GM21723 (cell line): ENCODE data around the gene HMGB3.
"Not testable (repeated sequence)": the region's sequence is repeated elsewhere in the genome, so short reads cannot be mapped to it uniquely, and the experiment has no call there.

Experiments
- ATAC-seq: cut with Tn5 transposase; IDR thresholded peaks from one replicate; pipeline ENCODE4 v1.9.1; 2021; ENCODE audit warnings: mild to moderate bottlenecking, moderate library complexity; ENCODE audit not compliant: unreplicated experiment

Gene HMGB3

DNA sequence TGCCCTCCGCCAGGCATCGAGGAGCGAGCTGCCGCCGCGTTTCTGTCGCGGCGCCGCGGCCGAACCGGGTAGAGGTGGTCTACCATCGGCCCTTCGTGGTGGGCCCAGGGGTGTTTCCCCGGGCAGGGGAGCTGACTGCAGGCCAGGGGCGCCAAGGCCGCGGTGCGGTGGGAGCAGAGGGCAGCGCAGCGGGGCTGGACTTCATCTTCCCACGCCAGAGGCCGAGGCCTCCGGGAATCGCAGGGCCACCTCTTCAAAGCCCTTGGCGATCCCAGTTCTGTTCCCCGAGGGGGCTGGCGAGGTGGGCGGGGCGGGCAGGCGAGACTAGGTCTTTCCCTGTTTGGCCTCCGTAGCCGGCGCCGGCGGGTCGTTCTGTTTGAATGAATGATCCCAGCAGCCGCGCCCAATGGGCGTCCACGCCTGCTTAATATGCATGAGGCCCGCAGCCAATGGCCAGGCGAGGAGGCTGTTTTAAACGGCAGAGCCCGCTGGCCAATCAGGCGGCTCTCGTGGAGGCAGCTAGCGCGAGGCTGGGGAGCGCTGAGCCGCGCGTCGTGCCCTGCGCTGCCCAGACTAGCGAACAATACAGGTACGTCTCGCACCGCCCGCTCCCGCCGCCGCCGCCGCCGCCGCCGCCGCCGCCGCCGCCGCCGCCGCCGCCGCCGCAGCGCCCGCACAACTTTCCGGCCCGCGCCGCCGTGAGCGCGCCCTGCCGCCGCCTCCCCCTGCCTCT is at the start of gene HMGB3:
HMGB3 (plus strand) TSS at position 548 of the 733 bp plus-strand sequence. CDS start 2,265 bp downstream, outside the sequence.
- ATAC-seq = peak; percentile 95

- ATAC-seq = no peak
Measured at GRCh38 chrX:150933945-150934350, 49.2 kb upstream of the HMGB3 start.

- ATAC-seq = no peak
Measured at GRCh38 chrX:150934453-150934852, 48.7 kb upstream of the HMGB3 start.

DNA sequence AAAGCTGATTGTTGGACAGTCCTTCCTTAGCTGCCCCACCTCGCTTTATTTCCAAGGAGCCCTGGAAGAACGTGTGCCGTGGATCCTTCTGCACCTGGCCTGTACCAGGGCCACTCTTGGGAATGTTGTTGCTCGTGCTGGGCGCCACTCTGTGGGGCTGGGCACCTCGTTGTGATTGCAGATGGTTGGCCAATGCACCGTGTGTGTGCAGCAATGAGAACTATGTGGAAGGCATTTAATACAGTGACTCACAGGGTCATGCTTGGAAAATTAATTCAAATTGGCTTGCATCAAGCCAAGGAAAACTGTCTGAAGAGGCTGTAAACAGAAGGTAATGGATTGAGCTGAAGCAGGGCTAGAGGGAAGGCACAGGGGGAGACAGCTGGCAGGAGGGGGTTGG is 47.7 kb upstream of the HMGB3 start:
- ATAC-seq = no peak

- no peak for ATAC-seq
Measured at GRCh38 chrX:150936556-150936955, 46.6 kb upstream of the HMGB3 start.

GRCh38 chrX:150940844-150941495 is 42.2 kb upstream of the HMGB3 start:
- no peak for ATAC-seq

DNA sequence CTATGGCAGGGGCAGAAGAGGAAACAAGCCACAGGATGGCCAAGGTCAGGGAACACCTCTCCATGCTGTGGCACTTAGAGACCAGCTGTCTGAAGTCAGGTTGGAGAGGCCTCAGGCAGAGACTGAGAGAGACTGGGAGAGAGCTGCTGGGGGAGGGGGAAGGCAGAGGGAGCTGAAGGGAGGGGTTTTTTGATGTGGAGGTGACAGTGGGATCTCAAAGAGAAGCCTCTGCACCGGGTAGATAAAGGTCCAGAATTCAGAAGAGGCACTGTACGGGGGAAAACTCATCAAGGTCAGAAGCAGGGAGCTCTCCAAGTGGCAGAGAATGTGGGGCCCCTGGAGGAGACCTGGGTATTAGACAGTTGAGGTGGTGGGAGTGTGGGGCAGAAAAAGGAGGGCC is 41.6 kb upstream of the HMGB3 start:
- no peak for ATAC-seq

DNA sequence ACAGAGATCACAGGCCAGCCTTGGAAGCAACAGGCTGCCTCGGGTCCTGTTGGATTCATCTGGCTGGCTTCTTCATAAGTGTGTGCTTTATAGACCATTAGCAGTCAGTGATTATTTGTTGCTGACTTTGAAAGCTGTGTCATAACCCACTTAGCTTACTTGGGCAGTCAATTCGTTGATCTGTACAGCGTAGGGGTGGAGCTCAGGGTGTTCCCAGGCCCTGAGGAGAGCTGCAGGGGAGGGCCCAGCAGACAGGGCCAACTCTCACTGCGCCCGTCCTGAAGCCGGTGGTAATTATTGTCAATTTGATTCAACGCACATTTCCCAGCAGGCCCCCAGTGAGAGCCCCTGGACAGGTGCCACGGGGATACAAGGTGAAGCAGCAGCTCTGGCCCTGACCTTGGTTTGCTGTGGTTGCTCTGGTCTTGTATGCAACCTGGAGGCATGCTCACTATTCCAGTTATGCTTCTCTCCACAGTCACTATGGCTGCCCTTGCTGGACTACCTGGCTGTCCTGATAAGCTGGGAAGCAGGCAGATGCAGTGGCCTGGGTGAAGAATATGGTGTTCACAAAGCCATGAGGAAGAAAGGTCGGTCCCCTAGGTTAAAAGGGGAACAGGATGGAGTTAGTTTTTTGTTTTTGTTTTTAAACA is 40.1 kb upstream of the HMGB3 start:
- ATAC-seq = no peak

GRCh38 chrX:150944233-150944632 is 38.9 kb upstream of the HMGB3 start:
- ATAC-seq = no peak

DNA sequence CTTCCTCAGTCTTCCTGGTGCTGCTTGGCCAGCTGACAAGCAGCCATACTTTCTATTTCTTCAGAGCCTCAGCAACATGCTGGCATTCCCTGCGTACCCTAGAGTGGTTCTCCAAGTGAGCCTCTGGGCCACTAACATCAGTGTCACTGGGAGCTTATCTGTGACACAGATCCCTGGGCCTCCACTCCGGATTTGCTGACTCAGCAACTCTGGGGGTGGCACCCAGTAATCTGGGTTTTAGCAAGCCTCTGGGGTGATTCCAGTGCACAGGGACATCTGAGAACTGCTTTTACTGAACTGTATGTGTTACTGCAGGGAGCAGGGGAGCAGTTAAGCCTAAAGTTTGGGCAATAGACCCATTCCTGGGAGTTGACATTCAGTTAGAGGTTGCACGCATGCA is 28.2 kb upstream of the HMGB3 start:
- no peak for ATAC-seq

DNA sequence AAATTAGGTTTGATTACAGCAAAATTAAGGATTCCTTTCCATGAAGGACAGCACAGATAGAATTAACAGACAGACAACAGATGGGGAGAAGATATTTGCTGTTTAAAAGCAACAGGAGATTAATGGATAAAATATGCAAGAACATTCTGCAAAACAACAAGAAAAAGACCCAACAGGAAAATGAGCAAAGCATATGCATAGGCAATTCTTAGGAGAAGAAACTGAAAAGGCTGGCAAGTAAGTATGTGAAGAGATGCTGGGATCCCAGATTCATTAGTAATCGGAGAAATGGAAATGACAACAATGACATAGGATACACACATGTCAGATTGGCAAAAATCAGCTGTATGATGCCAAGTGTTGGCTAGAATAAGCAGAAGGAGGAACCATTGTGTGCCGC is 27.5 kb upstream of the HMGB3 start:
- ATAC-seq = no peak

DNA sequence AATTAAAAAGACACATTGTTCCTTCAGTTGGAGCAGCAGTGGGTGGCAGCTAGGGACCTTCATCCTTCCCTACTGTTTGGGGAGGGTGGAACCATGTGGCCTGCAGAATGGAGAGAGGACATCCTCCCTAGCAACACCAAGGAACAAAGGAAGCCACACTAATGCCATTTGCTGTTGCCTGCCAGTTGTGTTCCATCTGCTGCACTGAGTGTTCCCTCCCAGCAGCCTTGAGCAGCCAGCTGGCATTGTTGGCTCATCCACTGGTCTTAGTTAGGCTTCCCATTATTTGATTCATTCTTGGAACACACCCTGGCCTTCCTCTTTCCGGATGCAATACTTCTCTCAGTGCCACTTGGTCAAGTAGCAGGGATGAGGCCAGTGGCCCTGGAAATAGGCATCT is 25.0 kb upstream of the HMGB3 start:
- no peak for ATAC-seq

DNA sequence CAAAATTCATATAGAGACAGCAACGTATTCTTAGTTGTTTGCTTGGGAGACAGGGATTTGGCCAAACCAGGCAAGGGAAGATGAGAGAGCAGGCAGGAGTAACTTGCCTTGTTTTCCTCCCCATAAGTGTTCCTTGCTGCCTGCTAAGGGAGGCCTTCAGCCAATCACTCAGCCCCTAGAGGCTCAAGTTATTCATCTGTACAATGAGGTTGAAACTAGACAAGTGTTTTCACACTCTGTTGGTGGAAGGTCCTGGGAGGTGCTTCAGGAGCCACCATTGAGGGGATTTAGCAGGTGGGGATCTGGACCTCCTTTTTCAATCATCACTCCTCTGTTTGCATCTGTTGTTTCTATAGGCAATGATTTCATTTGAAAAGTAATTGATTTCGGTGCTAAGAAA is 23.6 kb upstream of the HMGB3 start:
- no peak for ATAC-seq

GRCh38 chrX:150961631-150962030 is 21.5 kb upstream of the HMGB3 start:
- no peak for ATAC-seq

- ATAC-seq = not testable (repeated sequence)
Measured at GRCh38 chrX:150964416-150964815, 18.7 kb upstream of the HMGB3 start.

DNA sequence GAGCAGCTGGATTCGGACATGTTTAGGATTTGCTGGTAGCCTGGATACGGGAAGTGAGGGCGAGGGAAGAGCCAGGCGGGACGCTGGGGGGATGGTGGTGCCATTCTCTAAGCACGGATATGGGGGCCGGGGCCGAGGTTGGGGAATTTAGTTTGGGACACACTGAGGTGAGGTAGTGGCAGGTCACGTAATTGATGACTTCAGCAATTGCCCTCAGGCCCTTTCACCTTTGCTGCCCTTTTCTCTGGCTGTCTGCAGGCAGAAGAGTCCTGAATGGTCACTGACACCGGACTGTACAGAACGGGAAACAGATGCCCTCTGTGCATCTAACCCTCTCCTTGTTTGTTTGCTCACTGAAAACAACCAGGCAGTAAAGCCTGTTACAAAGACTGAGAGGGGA is 16.9 kb upstream of the HMGB3 start:
- no peak for ATAC-seq

GRCh38 chrX:150966742-150967141 is 16.4 kb upstream of the HMGB3 start:
- ATAC-seq = no peak

- no peak for ATAC-seq
Measured at GRCh38 chrX:150967786-150968185, 15.3 kb upstream of the HMGB3 start.

GRCh38 chrX:150968862-150969720 is 14.0 kb upstream of the HMGB3 start:
- ATAC-seq = no peak

GRCh38 chrX:150972450-150972849 is 10.7 kb upstream of the HMGB3 start:
- ATAC-seq = no peak
